ENCODE data around the gene LUZP2.

DNA sequence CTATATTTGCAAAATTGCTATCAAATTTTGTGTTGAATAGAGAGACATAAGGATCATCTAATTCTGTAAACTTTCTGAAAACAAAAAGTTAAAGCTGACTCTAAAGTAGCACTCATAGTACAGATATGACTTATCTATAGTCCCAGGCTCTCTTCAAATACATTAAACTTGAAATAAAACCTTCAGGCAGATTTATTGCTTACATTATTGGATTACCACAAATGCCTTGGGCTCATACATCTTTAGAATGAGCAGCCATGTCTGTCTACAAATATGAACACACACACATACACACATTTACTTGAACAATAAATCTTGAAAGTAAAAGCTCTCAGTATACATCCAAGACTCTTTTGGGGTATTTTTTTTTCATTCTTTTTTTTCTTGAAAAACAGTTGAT lies 207.9 kb downstream of the LUZP2 start:
- TF ChIP-seq POLR2A (IDR thresholded peaks at IDR 0.05; ENCODE audit: low read depth, low read length) (no peak), POLR2AphosphoS5 (IDR thresholded peaks at IDR 0.05; ENCODE audit: low read depth, low read length) (no peak)
